SW 1271 (cell line): Measurements from ENCODE around the gene KIAA1958.

ENCODE experiments used
- DNase-seq, 2 experiments: peaks; one replicate each; lab custom pipeline; 2025; lab: John Stamatoyannopoulos, UW

The KIAA1958 gene

GRCh38 chr9:112605518-112605917 lies 118.9 kb downstream of the KIAA1958 start:
- DNase-seq: no peak

GRCh38 chr9:112605963-112606699 lies 119.5 kb downstream of the KIAA1958 start:
- no peak for DNase-seq

- no peak for DNase-seq
Measured at GRCh38 chr9:112608851-112609250, 122.2 kb downstream of the KIAA1958 start.

- DNase-seq: no peak
Measured at GRCh38 chr9:112615584-112616266, 129.1 kb downstream of the KIAA1958 start.

GRCh38 chr9:112617371-112617770 lies 130.7 kb downstream of the KIAA1958 start:
- no peak for DNase-seq

GRCh38 chr9:112618385-112619009 lies 131.9 kb downstream of the KIAA1958 start:
- DNase-seq: no peak

- no peak for DNase-seq
Measured at GRCh38 chr9:112620388-112620787, 133.8 kb downstream of the KIAA1958 start.

- DNase-seq: no peak
Measured at GRCh38 chr9:112621018-112621655, 134.5 kb downstream of the KIAA1958 start.

- DNase-seq: no peak
Measured at GRCh38 chr9:112623198-112623597, 136.6 kb downstream of the KIAA1958 start.

- no peak for DNase-seq
Measured at GRCh38 chr9:112624711-112625707, 138.4 kb downstream of the KIAA1958 start.

- DNase-seq: no peak
Measured at GRCh38 chr9:112629671-112630485, 143.3 kb downstream of the KIAA1958 start.

- DNase-seq: no peak
Measured at GRCh38 chr9:112631313-112632070, 144.9 kb downstream of the KIAA1958 start.

- DNase-seq: no peak
Measured at GRCh38 chr9:112640311-112640710, 153.7 kb downstream of the KIAA1958 start.

GRCh38 chr9:112642126-112642525 lies 155.5 kb downstream of the KIAA1958 start:
- DNase-seq: no peak

- DNase-seq: no peak
Measured at GRCh38 chr9:112647596-112647995, 161.0 kb downstream of the KIAA1958 start.

- DNase-seq: no peak
Measured at GRCh38 chr9:112648624-112649023, 162.0 kb downstream of the KIAA1958 start.

GRCh38 chr9:112654282-112654681 lies 167.7 kb downstream of the KIAA1958 start:
- DNase-seq: no peak

- no peak for DNase-seq
Measured at GRCh38 chr9:112655668-112656067, 169.0 kb downstream of the KIAA1958 start.

GRCh38 chr9:112659906-112660305 lies 173.3 kb downstream of the KIAA1958 start:
- no peak for DNase-seq

- no peak for DNase-seq
Measured at GRCh38 chr9:112663681-112664080, 177.1 kb downstream of the KIAA1958 start.
